Left ventricle myocardium inferior (tissue), 1 donor: ENCODE data around the gene GAS7. TPM values are rescaled to one million over a fixed set of nuclear protein-coding genes. Genes with fewer than 3 reads are reported as not detected.

Experiments used
- DNase-seq: peaks from one replicate; pipeline ENCODE4 v3.0.0-alpha.2; 2020
- H3K27ac ChIP-seq: fragments of 200-600 bp; replicated peaks from 2 replicates; pipeline ENCODE4 v1.8.0; 2021
- H3K27me3 ChIP-seq: fragments of 200-600 bp; 2 replicates; pipeline ENCODE4 v1.8.0; 2021; ENCODE audit warnings: low read depth
- H3K36me3 ChIP-seq: fragments of 200-600 bp; 2 replicates; pipeline ENCODE4 v1.8.0; 2021
- H3K4me1 ChIP-seq: fragments of 200-600 bp; 2 replicates; pipeline ENCODE4 v1.8.0; 2021
- H3K4me3 ChIP-seq: fragments of 200-600 bp; 2 replicates; pipeline ENCODE4 v1.8.0; 2021; ENCODE audit warnings: mild to moderate bottlenecking, moderate library complexity
- H3K9me3 ChIP-seq: fragments of 200-600 bp; replicated peaks from 2 replicates; pipeline ENCODE4 v1.8.0; 2021
- intact Hi-C: fragments of 100-400 bp; cut with micrococcal nuclease; formaldehyde crosslinking; loops from one replicate; pipeline ENCODE4 v1.11.0; 2022
- total RNA-seq: library from RNA; stranded (reverse); fragmentation: NEBNext Ultra II Directional; extraction: Animal tissue kit (Norgen Biotek cat#: 25700); gene quantifications from one replicate; pipeline ENCODE4 v1.2.1, GENCODE V29; 2021
- TF ChIP-seq, protein P1 (sequence below): fragments of 200-600 bp; IDR thresholded peaks from 2 replicates; pipeline ENCODE4 v1.8.0; 2021; ENCODE audit warnings: antibody characterized with exemption, mild to moderate bottlenecking, borderline replicate concordance
- donor health status: DM: no; HTN: yes; CAD: no; lungs with severe emphysema.

The GAS7 gene
- total RNA-seq, 1 donor from 2014 or later = 87.6 TPM

DNA sequence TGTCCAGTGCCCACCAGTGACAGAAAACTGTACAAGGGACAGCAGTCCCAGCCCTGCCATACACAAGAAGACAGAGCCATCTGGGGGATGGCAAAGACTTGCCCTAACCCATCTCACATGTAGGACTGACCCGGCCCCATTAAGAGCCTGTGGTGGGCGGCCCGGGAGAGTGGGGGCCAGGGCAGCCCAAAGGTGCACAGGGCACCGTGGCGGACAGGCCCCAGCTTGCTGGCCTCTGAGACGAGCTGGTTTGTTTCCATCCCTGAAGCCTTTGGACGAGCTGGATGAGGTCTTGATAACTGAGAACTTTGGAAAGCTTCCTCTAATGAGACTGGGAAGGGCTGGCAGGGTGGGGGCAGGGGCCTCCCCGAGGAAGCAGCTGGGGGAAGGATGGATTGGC lies 282.3 kb downstream of the GAS7 start:
- peak; percentile 9 for DNase-seq
- H3K36me3 ChIP-seq = peaks cover 60% of the 10 kb centered on the region
- TF ChIP-seq, protein P1, sequence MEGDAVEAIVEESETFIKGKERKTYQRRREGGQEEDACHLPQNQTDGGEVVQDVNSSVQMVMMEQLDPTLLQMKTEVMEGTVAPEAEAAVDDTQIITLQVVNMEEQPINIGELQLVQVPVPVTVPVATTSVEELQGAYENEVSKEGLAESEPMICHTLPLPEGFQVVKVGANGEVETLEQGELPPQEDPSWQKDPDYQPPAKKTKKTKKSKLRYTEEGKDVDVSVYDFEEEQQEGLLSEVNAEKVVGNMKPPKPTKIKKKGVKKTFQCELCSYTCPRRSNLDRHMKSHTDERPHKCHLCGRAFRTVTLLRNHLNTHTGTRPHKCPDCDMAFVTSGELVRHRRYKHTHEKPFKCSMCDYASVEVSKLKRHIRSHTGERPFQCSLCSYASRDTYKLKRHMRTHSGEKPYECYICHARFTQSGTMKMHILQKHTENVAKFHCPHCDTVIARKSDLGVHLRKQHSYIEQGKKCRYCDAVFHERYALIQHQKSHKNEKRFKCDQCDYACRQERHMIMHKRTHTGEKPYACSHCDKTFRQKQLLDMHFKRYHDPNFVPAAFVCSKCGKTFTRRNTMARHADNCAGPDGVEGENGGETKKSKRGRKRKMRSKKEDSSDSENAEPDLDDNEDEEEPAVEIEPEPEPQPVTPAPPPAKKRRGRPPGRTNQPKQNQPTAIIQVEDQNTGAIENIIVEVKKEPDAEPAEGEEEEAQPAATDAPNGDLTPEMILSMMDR = no peak
- no peak overlapping the region for H3K4me3 ChIP-seq
- no peaks in the 10 kb centered on the region for H3K27me3 ChIP-seq
- H3K9me3 ChIP-seq = no peaks in the 10 kb centered on the region
- H3K4me1 ChIP-seq = no peaks in the 10 kb centered on the region
- no peak overlapping the region for H3K27ac ChIP-seq
- intact Hi-C loops = no loop called here

DNA sequence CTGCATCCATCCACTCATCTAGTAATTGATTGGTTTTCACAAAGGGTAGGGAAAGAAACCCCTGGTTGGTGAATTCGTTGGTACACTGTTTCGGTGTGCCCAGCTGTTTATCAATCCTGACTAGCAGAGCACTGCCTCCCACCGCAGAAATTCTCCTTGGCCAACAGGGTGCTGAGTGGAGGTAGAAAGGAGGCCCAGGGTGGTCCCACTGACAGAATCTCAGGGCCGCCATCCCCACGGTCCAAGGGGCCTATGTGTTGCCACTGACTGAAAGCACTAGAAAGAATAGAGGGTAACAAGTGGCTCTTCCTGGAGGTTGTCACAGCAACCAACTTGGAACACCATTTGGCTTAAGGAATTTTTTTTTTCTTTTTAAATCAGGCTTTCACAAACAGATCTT lies 284.9 kb downstream of the GAS7 start:
- intact Hi-C loops = no loop called here
- Histone ChIP-seq H3K4me3 (no peak overlapping the region), H3K27ac (no peak overlapping the region), H3K9me3 (no peaks in the 10 kb centered on the region), H3K4me1 (no peaks in the 10 kb centered on the region), H3K36me3 (peaks cover 40% of the 10 kb centered on the region), H3K27me3 (no peaks in the 10 kb centered on the region)
- DNase-seq = no peak
- TF ChIP-seq, protein P1 = no peak

DNA sequence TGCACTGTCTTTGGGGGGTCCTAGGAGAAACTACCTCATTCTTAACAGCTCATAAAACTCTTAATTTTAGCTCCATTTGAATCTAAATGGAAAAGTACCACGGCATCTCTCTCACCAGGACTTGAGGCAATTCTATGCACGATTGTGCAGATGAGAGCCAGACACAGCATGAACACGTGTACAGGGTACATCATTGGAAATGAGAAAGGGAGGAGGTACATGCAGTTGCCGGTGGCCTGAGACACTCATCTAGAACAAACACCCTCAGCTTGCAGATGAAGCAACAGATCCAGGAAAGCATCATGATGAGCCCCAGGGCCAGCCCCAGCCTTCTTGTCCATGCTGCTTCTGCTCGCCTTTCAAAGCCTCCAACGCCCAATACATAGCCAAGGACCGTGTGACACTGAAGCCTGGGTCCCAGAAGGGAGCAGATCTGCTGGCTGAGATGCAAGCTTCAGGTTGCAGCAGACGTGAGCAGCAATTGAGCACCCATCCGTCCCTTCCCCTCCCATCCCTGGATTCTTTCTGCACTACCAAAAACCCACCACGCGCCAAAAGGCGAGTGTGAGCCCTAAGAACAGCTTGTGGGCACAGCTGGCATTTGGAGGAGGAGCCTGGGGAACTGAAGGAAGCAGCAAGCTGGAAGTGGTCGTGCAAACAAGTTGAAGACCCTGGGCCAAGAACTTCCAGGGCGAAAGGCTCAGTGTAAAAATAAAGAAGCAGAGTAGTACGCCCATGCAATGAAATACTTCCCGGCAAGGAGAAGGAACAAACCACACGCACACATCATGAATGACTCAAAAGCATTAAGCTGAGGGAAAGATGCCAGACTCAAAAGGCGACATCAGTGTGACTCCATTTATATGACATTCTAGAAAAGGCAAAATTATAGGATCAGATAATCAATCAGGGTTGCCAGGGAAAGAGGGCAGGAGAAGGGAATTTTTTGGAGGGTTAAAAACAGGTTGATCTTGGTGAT lies 286.0 kb downstream of the GAS7 start:
- Histone ChIP-seq H3K4me1 (peaks cover 3% of the 10 kb centered on the region), H3K9me3 (no peaks in the 10 kb centered on the region), H3K27ac (no peak overlapping the region), H3K27me3 (no peaks in the 10 kb centered on the region), H3K4me3 (no peak overlapping the region), H3K36me3 (peaks cover 31% of the 10 kb centered on the region)
- TF ChIP-seq, protein P1 = no peak
- intact Hi-C loops = no loop called here
- DNase-seq = no peak

DNA sequence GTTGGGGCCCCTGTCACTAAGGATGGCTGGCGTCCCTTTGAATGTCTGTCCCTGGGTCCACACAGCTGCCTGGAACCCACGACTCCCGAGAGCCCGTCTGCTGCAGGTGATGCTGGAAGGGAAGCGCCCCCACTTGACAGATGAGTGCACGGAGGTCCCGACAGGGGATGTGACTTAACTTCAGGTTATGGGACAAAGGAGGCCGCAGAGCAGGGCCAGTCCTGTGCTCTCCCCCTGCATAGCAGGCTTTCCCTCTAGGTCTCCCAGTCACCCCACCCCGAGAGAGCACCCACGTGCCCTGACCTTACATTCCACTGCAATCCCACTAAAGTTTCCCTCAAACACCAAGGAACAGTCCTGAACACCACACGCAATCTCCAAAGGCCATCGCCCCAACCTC lies 287.3 kb downstream of the GAS7 start:
- H3K27ac ChIP-seq = no peak overlapping the region
- H3K27me3 ChIP-seq = peaks cover under 1% of the 10 kb centered on the region
- no peak for DNase-seq
- TF ChIP-seq, protein P1 = no peak
- intact Hi-C loops = no loop called here
- H3K4me1 ChIP-seq = peaks cover 3% of the 10 kb centered on the region
- no peaks in the 10 kb centered on the region for H3K9me3 ChIP-seq
- H3K36me3 ChIP-seq = peaks cover 17% of the 10 kb centered on the region
- H3K4me3 ChIP-seq = no peak overlapping the region

DNA sequence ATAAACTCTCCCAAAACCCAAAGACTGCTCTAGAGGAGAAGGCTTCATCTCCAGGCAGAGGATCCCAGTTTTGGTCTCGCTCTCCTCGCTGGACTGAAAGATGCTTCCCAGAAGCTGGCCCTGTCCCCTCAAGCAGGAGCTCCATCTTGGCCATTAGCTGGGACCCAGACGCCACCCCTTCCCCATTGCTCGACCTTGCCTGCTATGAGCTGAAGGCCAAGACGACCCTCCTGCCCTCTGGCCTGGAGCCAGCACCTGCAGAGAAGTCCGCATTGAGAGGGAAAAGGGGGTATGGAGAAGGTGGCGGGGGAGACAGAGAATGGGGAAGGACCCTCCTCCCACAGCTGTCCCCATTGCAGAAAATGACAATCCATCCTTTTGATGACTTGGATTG lies 289.8 kb downstream of the GAS7 start:
- Histone ChIP-seq H3K27me3 (peaks cover 15% of the 10 kb centered on the region), H3K4me3 (no peak overlapping the region), H3K36me3 (no peaks in the 10 kb centered on the region), H3K9me3 (no peaks in the 10 kb centered on the region), H3K4me1 (peaks cover 3% of the 10 kb centered on the region), H3K27ac (no peak overlapping the region)
- intact Hi-C loops = no loop called here
- TF ChIP-seq, protein P1 = no peak
- no peak for DNase-seq
